Fibroblast of mammary gland (primary cell): ENCODE measurements around the gene SLX4IP.

Source experiments
- DNase-seq: peaks from one replicate; pipeline ENCODE4 v3.0.0-alpha.2; 2010; ENCODE audit warnings: low read depth
- H3K4me3 ChIP-seq: 2 replicates; pipeline ENCODE4 v1.5.1; 2011; ENCODE audit warnings: low read depth, mild to moderate bottlenecking, low read length, moderate library complexity; ENCODE audit not compliant: control insufficient read depth
- CTCF ChIP-seq: conservative IDR thresholded peaks from 2 replicates; pipeline ENCODE4 v1.5.1; 2011; ENCODE audit warnings: low read depth, low read length, inconsistent platforms; ENCODE audit not compliant: control insufficient read depth, insufficient read depth

Gene SLX4IP

GRCh38 chr20:10573273-10573950, 138.3 kb downstream of the SLX4IP start:
- TF ChIP-seq CTCF: no peak
- H3K4me3 ChIP-seq: no peak overlapping the region
- no peak for DNase-seq

GRCh38 chr20:10573951-10574339, 138.8 kb downstream of the SLX4IP start:
- no peak for TF ChIP-seq CTCF
- DNase-seq: no peak
- no peak overlapping the region for H3K4me3 ChIP-seq

GRCh38 chr20:10576411-10577090, 141.4 kb downstream of the SLX4IP start:
- H3K4me3 ChIP-seq: no peak overlapping the region
- peak; percentile 44 for DNase-seq
- TF ChIP-seq CTCF: no peak

GRCh38 chr20:10577648-10578047, 142.5 kb downstream of the SLX4IP start:
- TF ChIP-seq CTCF: no peak
- no peak overlapping the region for H3K4me3 ChIP-seq
- no peak for DNase-seq

- peak; percentile 72 for DNase-seq
These were observed 143.5 kb downstream of the SLX4IP start for GRCh38 chr20:10578607-10579006.

GRCh38 chr20:10579942-10580341, 144.8 kb downstream of the SLX4IP start:
- H3K4me3 ChIP-seq: no peak overlapping the region
- TF ChIP-seq CTCF: no peak
- DNase-seq: no peak

More at GRCh38 chr20:10578607-10579006, 143.5 kb downstream of the SLX4IP start:
- no peak for TF ChIP-seq CTCF
- H3K4me3 ChIP-seq: no peak overlapping the region

- H3K4me3 ChIP-seq: no peak overlapping the region
- DNase-seq: no peak
- no peak for TF ChIP-seq CTCF
These were observed 145.6 kb downstream of the SLX4IP start for GRCh38 chr20:10580700-10581099.
